Sigmoid colon (tissue), 7 donors: ENCODE results near the gene MEIOB. TPM values are rescaled to one million over a fixed set of nuclear protein-coding genes. Genes with fewer than 3 reads are reported as not detected.

Experiments used
- DNase-seq: peaks from one replicate; pipeline ENCODE4 v3.0.0-alpha.2; 2019
- H3K27ac ChIP-seq, 4 donors: fragments of 200-600 bp; sonication (generic); one replicate each; pipeline ENCODE4 v1.5.1; 2016 to 2019; ENCODE audit warnings: mild to moderate bottlenecking in 1 of 4
- H3K27me3 ChIP-seq, 3 donors: fragments of 200-600 bp; sonication (generic); one replicate each; pipeline ENCODE4 v1.5.1; 2019; ENCODE audit warnings: mild to moderate bottlenecking in 1 of 3
- H3K36me3 ChIP-seq, 4 donors: fragments of 200-600 bp; sonication (generic); one replicate each; pipeline ENCODE4 v1.5.1; 2016 to 2019
- H3K4me1 ChIP-seq, 4 donors: fragments of 200-600 bp; sonication (generic); one replicate each; pipeline ENCODE4 v1.5.1; 2017 to 2019
- H3K4me3 ChIP-seq, 4 donors: fragments of 200-600 bp; sonication (generic); one replicate each; pipeline ENCODE4 v1.5.1; 2017 to 2019; ENCODE audit warnings: mild to moderate bottlenecking in 2 of 4, moderate library complexity in 1 of 4
- H3K9me3 ChIP-seq, 4 donors: fragments of 200-600 bp in 3 of 4; sonication (generic) in 3 of 4; one replicate each; pipeline versions ENCODE4 v1.5.1 to v1.6.1; 2013 to 2019
- EP300 ChIP-seq, 4 donors: sonication (generic); formaldehyde crosslinking; IDR thresholded peaks; one replicate each; pipeline ENCODE4 v1.6.1; 2017; ENCODE audit warnings: antibody characterized with exemption in 4 of 4
- POLR2A ChIP-seq, 2 donors: fragments of 450-650 bp; IDR thresholded peaks; one replicate each; pipeline ENCODE4 v1.6.1; 2016; ENCODE audit warnings: antibody characterized with exemption in 2 of 2, mild to moderate bottlenecking in 2 of 2, moderate library complexity in 2 of 2
- POLR2AphosphoS5 ChIP-seq, 4 donors: sonication (generic); formaldehyde crosslinking; IDR thresholded peaks; one replicate each; pipeline ENCODE4 v1.6.1; 2017; ENCODE audit warnings: antibody characterized with exemption in 4 of 4
- WGBS, 2 donors: extraction: QIAGEN DNeasy Blood & Tissue Kit; methylation state at CpG; one replicate each; pipeline ENCODE4 v1.1.7; 2013; 5-methylcytosine and 5-hydroxymethylcytosine counted together
- intact Hi-C: fragments of 100-400 bp; cut with DNase I; formaldehyde crosslinking; loops from one replicate; pipeline ENCODE4 v1.15.1; 2023
- polyA plus RNA-seq, 3 donors: library from polyadenylated mRNA; stranded (reverse); fragments of 200-250 nt; gene quantifications; one replicate each; pipeline ENCODE4 v1.2.3, GENCODE V29; 2013
- total RNA-seq, 4 donors: library from RNA; depleted of rRNA; stranded (reverse); fragments of >200 nt; gene quantifications; one replicate each; pipeline ENCODE4 v1.1.0, GENCODE V29; 2016
- TF ChIP-seq, protein P1 (sequence below), 4 experiments: fragments of 450-650 bp in 3 of 4; fragments of 200-600 bp in 1 of 4; IDR thresholded peaks; one replicate each; pipeline ENCODE4 v1.5.1; 2016 to 2019; ENCODE audit warnings: antibody characterized with exemption in 4 of 4, mild to moderate bottlenecking in 3 of 4, moderate library complexity in 2 of 4
- donor health status: healthy with polysubstance abuse.
- donor health status: Bipolar disorder and iron deficiency.
- donor health status: healthy.

The MEIOB gene
- total and polyA plus RNA-seq, 7 donors: 0.10 TPM; not detected in 6

- Histone ChIP-seq H3K27me3 (no peaks in the 10 kb centered on the region), H3K4me1 (peaks cover 0 to 42% (median 39%) of the 10 kb centered on the region in 4 donors), H3K9me3 (no peaks in the 10 kb centered on the region), H3K4me3 (no peak overlapping the region), H3K27ac (no peak overlapping the region), H3K36me3 (peaks cover 22 to 42% (median 31%) of the 10 kb centered on the region in 4 donors)
- no peak for TF ChIP-seq POLR2A (IDR thresholded peaks at IDR 0.05)
- TF ChIP-seq, protein P1, sequence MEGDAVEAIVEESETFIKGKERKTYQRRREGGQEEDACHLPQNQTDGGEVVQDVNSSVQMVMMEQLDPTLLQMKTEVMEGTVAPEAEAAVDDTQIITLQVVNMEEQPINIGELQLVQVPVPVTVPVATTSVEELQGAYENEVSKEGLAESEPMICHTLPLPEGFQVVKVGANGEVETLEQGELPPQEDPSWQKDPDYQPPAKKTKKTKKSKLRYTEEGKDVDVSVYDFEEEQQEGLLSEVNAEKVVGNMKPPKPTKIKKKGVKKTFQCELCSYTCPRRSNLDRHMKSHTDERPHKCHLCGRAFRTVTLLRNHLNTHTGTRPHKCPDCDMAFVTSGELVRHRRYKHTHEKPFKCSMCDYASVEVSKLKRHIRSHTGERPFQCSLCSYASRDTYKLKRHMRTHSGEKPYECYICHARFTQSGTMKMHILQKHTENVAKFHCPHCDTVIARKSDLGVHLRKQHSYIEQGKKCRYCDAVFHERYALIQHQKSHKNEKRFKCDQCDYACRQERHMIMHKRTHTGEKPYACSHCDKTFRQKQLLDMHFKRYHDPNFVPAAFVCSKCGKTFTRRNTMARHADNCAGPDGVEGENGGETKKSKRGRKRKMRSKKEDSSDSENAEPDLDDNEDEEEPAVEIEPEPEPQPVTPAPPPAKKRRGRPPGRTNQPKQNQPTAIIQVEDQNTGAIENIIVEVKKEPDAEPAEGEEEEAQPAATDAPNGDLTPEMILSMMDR (IDR thresholded peaks at IDR 0.05): no peak
- TF ChIP-seq POLR2AphosphoS5 (IDR thresholded peaks at IDR 0.05): no peak
- no peak for TF ChIP-seq EP300 (IDR thresholded peaks at IDR 0.05)
- intact Hi-C loops: no loop called here
- DNase-seq: no peak
- WGBS, 2 donors: 62 to 75% methylated on average over 9 of the region's 9 CpGs
Measured at GRCh38 chr16:1823821-1824220, 48.1 kb downstream of the MEIOB start.

DNA sequence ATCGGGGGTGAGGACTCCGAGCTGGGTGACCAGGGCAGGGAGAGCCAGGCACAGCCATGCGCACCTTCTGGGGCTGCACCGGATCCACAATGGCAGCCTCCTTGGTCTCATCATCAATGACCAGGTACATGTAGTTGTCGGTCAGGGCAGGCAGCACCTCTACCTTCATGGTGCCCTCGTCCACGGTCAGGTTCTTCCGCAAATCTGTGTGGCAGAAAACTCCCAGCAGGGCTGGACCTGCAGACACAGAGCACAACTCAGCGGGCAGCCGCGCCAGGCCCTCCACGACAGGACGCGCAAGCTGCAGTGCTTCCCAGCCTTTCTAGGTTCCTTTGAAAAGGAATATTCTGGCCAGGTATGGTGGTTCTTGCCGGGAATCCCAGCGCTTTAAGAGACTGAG lies 49.2 kb downstream of the MEIOB start:
- TF ChIP-seq POLR2AphosphoS5 (IDR thresholded peaks at IDR 0.05) (no peak), EP300 (IDR thresholded peaks at IDR 0.05) (no peak), POLR2A (IDR thresholded peaks at IDR 0.05) (no peak)
- TF ChIP-seq, protein P1 (IDR thresholded peaks at IDR 0.05): no peak
- intact Hi-C loops: no loop called here
- no peaks in the 10 kb centered on the region for H3K9me3 ChIP-seq
- no peaks in the 10 kb centered on the region for H3K27me3 ChIP-seq
- no peak for DNase-seq
- peaks cover 0 to 32% (median 29%) of the 10 kb centered on the region in 4 donors for H3K4me1 ChIP-seq
- no peak overlapping the region for H3K4me3 ChIP-seq
- 95 to 96% methylated on average over 16 of the region's 16 CpGs for WGBS, 2 donors
- H3K27ac ChIP-seq: no peak overlapping the region
- H3K36me3 ChIP-seq: peaks cover 22 to 53% (median 39%) of the 10 kb centered on the region in 4 donors

DNA sequence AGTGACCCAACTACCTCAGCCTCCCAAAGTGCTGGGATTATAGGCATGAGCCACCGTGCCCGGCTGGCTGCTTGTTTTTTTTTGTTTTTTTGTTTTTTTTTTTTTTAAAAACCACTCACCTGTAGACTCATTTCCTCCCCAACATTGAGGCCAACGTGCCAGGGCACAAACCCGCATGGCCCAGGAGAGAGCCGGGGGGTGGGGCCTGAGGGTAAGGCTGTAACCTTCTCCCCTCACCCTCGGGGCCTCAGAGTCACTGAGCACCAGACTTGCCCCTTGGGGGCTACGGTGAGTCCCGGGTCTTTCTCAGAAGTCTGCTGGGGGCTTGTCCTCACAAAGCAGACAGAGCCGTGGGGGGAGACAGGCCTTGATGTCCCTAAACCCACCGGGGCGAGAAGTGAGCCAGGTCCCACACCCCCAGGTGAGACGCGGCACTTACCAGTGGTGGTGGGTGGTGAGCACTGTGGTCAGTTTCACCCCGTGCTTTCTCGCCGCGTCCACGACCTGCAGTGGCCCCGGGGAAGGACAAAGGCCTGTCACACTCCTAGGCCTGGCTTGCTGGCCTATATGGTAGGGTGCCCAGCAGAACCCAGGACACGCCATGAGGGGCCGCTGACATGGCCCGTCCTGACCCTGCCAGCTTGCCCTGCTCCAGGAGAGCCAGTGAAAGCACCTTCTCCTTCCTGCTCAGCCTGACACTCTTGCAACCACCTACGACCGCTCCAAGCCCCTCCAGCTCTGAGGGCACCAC lies 49.9 kb downstream of the MEIOB start:
- no peak for DNase-seq
- peaks cover 26 to 60% (median 41%) of the 10 kb centered on the region in 4 donors for H3K36me3 ChIP-seq

DNA sequence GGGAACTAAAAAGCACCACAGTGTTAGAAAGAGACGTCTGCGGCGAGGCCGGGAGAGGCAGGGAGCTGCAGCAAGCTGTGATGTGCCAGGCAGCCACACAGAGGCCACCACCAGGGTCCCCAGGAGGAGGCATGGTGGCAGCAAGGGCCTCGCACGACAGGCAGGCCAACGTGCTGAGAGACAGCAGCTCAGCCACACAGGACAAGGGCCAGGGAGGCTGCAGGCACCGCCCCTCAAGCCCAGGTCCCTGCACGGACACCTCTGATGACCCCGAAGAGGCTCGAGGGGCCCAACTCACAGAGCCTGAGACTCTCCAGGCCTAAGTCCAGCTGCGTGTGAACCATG lies 51.0 kb downstream of the MEIOB start:
- H3K36me3 ChIP-seq: peaks cover 35 to 72% (median 49%) of the 10 kb centered on the region in 4 donors
- intact Hi-C loops: no loop called here
- 93 to 94% methylated on average over 12 of the region's 12 CpGs for WGBS, 2 donors
- no peaks in the 10 kb centered on the region for H3K27me3 ChIP-seq
- H3K9me3 ChIP-seq: no peaks in the 10 kb centered on the region
- no peak overlapping the region for H3K27ac ChIP-seq
- H3K4me1 ChIP-seq: peaks cover 0 to 24% (median 22%) of the 10 kb centered on the region in 4 donors
- no peak overlapping the region for H3K4me3 ChIP-seq
- TF ChIP-seq POLR2AphosphoS5 (IDR thresholded peaks at IDR 0.05) (no peak), POLR2A (IDR thresholded peaks at IDR 0.05) (no peak), EP300 (IDR thresholded peaks at IDR 0.05) (no peak)
- TF ChIP-seq, protein P1 (IDR thresholded peaks at IDR 0.05): no peak
- DNase-seq: no peak

More for the DNA sequence above, 49.9 kb downstream of the MEIOB start:
- Histone ChIP-seq H3K27me3 (no peaks in the 10 kb centered on the region), H3K9me3 (no peaks in the 10 kb centered on the region), H3K4me1 (peaks cover 0 to 24% (median 24%) of the 10 kb centered on the region in 4 donors), H3K4me3 (no peak overlapping the region), H3K27ac (no peak overlapping the region)
- no peak for TF ChIP-seq EP300 (IDR thresholded peaks at IDR 0.05)
- TF ChIP-seq, protein P1 (IDR thresholded peaks at IDR 0.05): no peak
- no peak for TF ChIP-seq POLR2AphosphoS5 (IDR thresholded peaks at IDR 0.05)
- no peak for TF ChIP-seq POLR2A (IDR thresholded peaks at IDR 0.05)
- intact Hi-C loops: no loop called here
- WGBS, 2 donors: 93 to 94% methylated on average over 24 of the region's 24 CpGs
